K562 (cell line): ENCODE data around the gene TSSK6. TPM values are rescaled to one million over a fixed set of nuclear protein-coding genes. Genes with fewer than 3 reads are reported as not detected.

Experiments used
- ATAC-seq: fragments of 200-7000 bp; cut with Tn5 transposase; 3 replicates; pipeline ENCODE4 v1.9.1; 2020; ENCODE audit warnings: moderate library complexity
- BruUV-seq: library from RNA; stranded (reverse); fragments of 400-500 nt; replicated peaks from 2 replicates; lab custom pipeline; 2021; lab: Mats Ljungman, UMichigan
- CTCF ChIA-PET: fragments of 300-600 bp; formaldehyde crosslinking; extraction: SDS; loops from one replicate; lab custom pipeline; 2021; ENCODE audit warnings: low intra/inter-chr PET ratio; lab: Yijun Ruan, JAX
- POLR2A ChIA-PET: fragments of 300-600, 350-650 bp; sonication (Branson Sonifier 250); formaldehyde crosslinking; extraction: SDS; loops from one replicate; lab custom pipeline; 2021; ENCODE audit warnings: antibody characterized with exemption, inconsistent platforms; lab: Yijun Ruan, JAX
- DNase-seq, 4 experiments: peaks; one replicate each; pipeline versions ENCODE4 v3.0.0 to v3.0.0-alpha.2; 2011 to 2018; ENCODE audit warnings: low spot score in 3 of 4, mixed read lengths in 3 of 4; ENCODE audit errors: extremely low read depth in 1 of 4
- FAIRE-seq: peaks from 2 replicates; lab custom pipeline; 2011; peaks lifted over from hg19 to GRCh38; lab: Jason Lieb, UNC
- H2AFZ ChIP-seq: 2 replicates; pipeline ENCODE4 v1.6.0; 2011; ENCODE audit warnings: low read depth, low read length, control low read depth, inconsistent platforms
- H3K27ac ChIP-seq: fragments of 200-600 bp; 3 replicates; pipeline ENCODE4 v1.8.0; 2011; ENCODE audit warnings: low read depth, mild to moderate bottlenecking, control low read depth, inconsistent platforms, low read length, moderate library complexity, mixed read lengths; ENCODE audit errors: extremely low read depth
- H3K27me3 ChIP-seq, 2 experiments: fragments of 300-600 bp in 1 of 2; 2 replicates in 1 of 2; 3 replicates in 1 of 2; pipeline versions ENCODE4 v1.6.0 to v1.8.0; 2011; ENCODE audit warnings: inconsistent platforms in 2 of 2, low read length in 2 of 2, mild to moderate bottlenecking in 1 of 2, mixed read lengths in 1 of 2, moderate library complexity in 1 of 2; ENCODE audit not compliant: control insufficient read depth in 2 of 2, insufficient read depth in 2 of 2
- H3K36me3 ChIP-seq: fragments of 300-600 bp; 3 replicates; pipeline ENCODE4 v1.8.0; 2011; ENCODE audit warnings: mild to moderate bottlenecking, low read length, inconsistent platforms; ENCODE audit not compliant: control insufficient read depth, insufficient read depth
- H3K4me1 ChIP-seq, 2 experiments: fragments of 200-600 bp in 1 of 2; replicated peaks in 1 of 2; 2 replicates in 1 of 2; 3 replicates in 1 of 2; pipeline versions ENCODE4 v1.5.1 to v1.8.0; 2011; ENCODE audit warnings: inconsistent platforms in 2 of 2, low read length in 2 of 2, mild to moderate bottlenecking in 1 of 2, mixed read lengths in 1 of 2, moderate library complexity in 1 of 2; ENCODE audit not compliant: control insufficient read depth in 2 of 2, insufficient read depth in 2 of 2
- H3K4me2 ChIP-seq: 2 replicates; pipeline ENCODE4 v1.6.1; 2011; ENCODE audit warnings: low read length, control low read depth, inconsistent platforms, mixed read lengths; ENCODE audit not compliant: insufficient read depth
- H3K4me3 ChIP-seq: fragments of 200-600 bp; sonication (generic), shearing (Covaris generic); 2 replicates; pipeline ENCODE4 v1.5.1; 2016; ENCODE audit warnings: control low read depth, inconsistent platforms
- H3K79me2 ChIP-seq: fragments of 200-600 bp; 3 replicates; pipeline ENCODE4 v1.8.0; 2011; ENCODE audit warnings: low read length, inconsistent platforms; ENCODE audit not compliant: control insufficient read depth, insufficient read depth
- H3K9ac ChIP-seq, 2 experiments: 2 replicates each; pipeline versions ENCODE4 v1.6.0 to v1.6.1; 2011; ENCODE audit warnings: low read depth in 2 of 2, low read length in 2 of 2, control low read depth in 1 of 2, inconsistent platforms in 1 of 2, mild to moderate bottlenecking in 1 of 2, mixed read lengths in 1 of 2; ENCODE audit not compliant: insufficient read depth in 1 of 2
- H3K9me1 ChIP-seq: one replicate; pipeline ENCODE4 v1.6.0; 2011; ENCODE audit warnings: inconsistent platforms, mild to moderate bottlenecking, low read length, moderate library complexity; ENCODE audit not compliant: control insufficient read depth, insufficient read depth
- H3K9me3 ChIP-seq: replicated peaks from 2 replicates; pipeline ENCODE4 v1.5.1; 2011; ENCODE audit warnings: low read depth, low read length, inconsistent platforms; ENCODE audit not compliant: control insufficient read depth, insufficient read depth
- H4K20me1 ChIP-seq: replicated peaks from 2 replicates; pipeline ENCODE4 v1.6.1; 2011; ENCODE audit warnings: low read length, inconsistent platforms, mixed read lengths; ENCODE audit not compliant: control insufficient read depth, insufficient read depth
- ELF1 ChIP-seq: fragments of 200-800 bp; sonication (Bioruptor generic); IDR thresholded peaks from 2 replicates; pipeline ENCODE4 v1.6.1; 2016; ENCODE audit warnings: missing genetic modification characterization, missing compliant biosample characterization
- FIP1L1 ChIP-seq: fragments of 200-400 bp; formaldehyde crosslinking; IDR thresholded peaks from 2 replicates; pipeline ENCODE4 v1.6.1; 2018; ENCODE audit warnings: mild to moderate bottlenecking, low read depth, low read length; ENCODE audit not compliant: poor library complexity, severe bottlenecking
- HMGN3 ChIP-seq: IDR thresholded peaks from 2 replicates; pipeline ENCODE4 v1.6.1; 2011; ENCODE audit warnings: borderline replicate concordance, low read depth, mild to moderate bottlenecking, mixed read lengths, low read length; ENCODE audit not compliant: insufficient read length; ENCODE audit errors: extremely low read depth
- LARP7 ChIP-seq: fragments of 450-650 bp; IDR thresholded peaks from 2 replicates; pipeline ENCODE4 v1.6.1; 2016
- NUFIP1 ChIP-seq: fragments of 450-650 bp; IDR thresholded peaks from 2 replicates; pipeline ENCODE4 v1.6.1; 2018; ENCODE audit not compliant: partially characterized antibody
- SLC30A9 ChIP-seq: fragments of 250-450 bp; sonication (Bioruptor Pico); IDR thresholded peaks from 2 replicates; pipeline ENCODE4 v1.8.0; 2022; ENCODE audit warnings: mild to moderate bottlenecking, moderate library complexity
- SMAD2 ChIP-seq: fragments of 150-350 bp; IDR thresholded peaks from 2 replicates; pipeline ENCODE4 v1.6.1; 2014; ENCODE audit warnings: low read depth, mild to moderate bottlenecking, low read length
- ZNF263 ChIP-seq: sonication (generic); formaldehyde crosslinking; IDR thresholded peaks from 2 replicates; pipeline ENCODE4 v1.8.0; 2022; ENCODE audit warnings: mild to moderate bottlenecking, missing genetic modification reagents, borderline replicate concordance
- ZNF695 ChIP-seq: fragments of 450-650 bp; formaldehyde crosslinking; IDR thresholded peaks from 2 replicates; pipeline ENCODE4 v1.4.0; 2020; ENCODE audit warnings: mild to moderate bottlenecking, moderate library complexity
- WGBS: fragments of 100-300 bp; shearing (Covaris generic); methylation state at CpG from one replicate; pipeline ENCODE4 v1.1.6; 2016; ENCODE audit warnings: low coverage, mixed read lengths; ENCODE audit not compliant: insufficient coverage; ENCODE audit errors: missing lambda C conversion rate; 5-methylcytosine and 5-hydroxymethylcytosine counted together
- in situ Hi-C: fragments of 300-500 bp; cut with MboI; formaldehyde crosslinking; loops from 4 replicates; pipeline ENCODE4 v1.15.0; 2018; ENCODE audit warnings: inconsistent platforms, mixed read lengths
- intact Hi-C: fragments of 100-400 bp; cut with micrococcal nuclease; formaldehyde crosslinking; loops from 2 replicates; pipeline ENCODE4 v1.14.2; 2022
- polyA plus RNA-seq, 8 experiments: library from polyadenylated mRNA; depleted of rRNA in 4 of 8; stranded (reverse) in 5 of 8; unstranded in 3 of 8; fragments of >200 nt; fragmentation: Nextera tagmentation in 2 of 8; fragmentation: Illumina TruSeq in 1 of 8; extraction: Ambion mirVana in 2 of 8; extraction: Trizol in 1 of 8; gene quantifications; 2 replicates each; pipeline versions ENCODE4 v1.2.1 to v1.2.3, GENCODE V29; 2011 to 2014; ENCODE audit warnings: inconsistent platforms in 1 of 8, missing spikeins in 1 of 8
- total RNA-seq, 7 experiments: library from RNA; depleted of rRNA in 6 of 7; stranded (reverse); fragments of >200 nt in 6 of 7; fragmentation: Illumina TruSeq in 2 of 7; extraction: Trizol in 2 of 7; gene quantifications; 2 replicates each; pipeline versions ENCODE4 v1.2.1 to v1.2.3, GENCODE V29; 2011 to 2021; ENCODE audit warnings: low replicate concordance in 1 of 7
- TF ChIP-seq, protein P1 (sequence below): sonication (generic); formaldehyde crosslinking; IDR thresholded peaks from 2 replicates; pipeline ENCODE4 v1.5.0; 2020; ENCODE audit warnings: missing genetic modification reagents
- TF ChIP-seq, protein P2 (sequence below): IDR thresholded peaks from 2 replicates; pipeline ENCODE4 v1.6.1; 2016; ENCODE audit warnings: missing genetic modification characterization, missing compliant biosample characterization

Gene TSSK6
- total and polyA plus RNA-seq, 9 of the 15 experiments (the other 6 are each of a cell fraction or from before 2014, with no cell fraction given) = 0.21 to 2.6 (median 1.5) TPM; not detected in 3

DNA sequence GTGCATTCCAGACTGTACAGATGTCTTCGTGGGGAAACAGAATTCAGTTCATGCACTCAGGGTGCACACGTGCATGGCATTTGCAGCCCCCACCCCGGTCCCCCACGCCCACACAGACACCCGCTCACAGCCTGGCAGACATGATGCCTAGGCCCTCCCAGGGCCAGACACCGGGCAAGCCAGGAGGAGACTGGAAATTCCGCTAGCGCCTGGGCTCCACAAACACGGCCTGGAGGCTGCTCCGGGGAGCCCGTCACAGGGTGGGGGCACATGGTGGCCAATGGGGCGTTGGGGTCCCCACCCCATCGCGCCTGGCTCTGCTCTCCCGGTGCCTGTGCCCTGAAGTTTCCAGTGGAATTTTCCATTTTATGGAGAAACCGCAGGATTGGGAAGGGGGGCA lies 26.3 kb upstream of the TSSK6 start:
- peaks cover 2 to 73% of the 10 kb centered on the region in 2 experiments; a peak in 2 of 5 replicates for H3K4me1 ChIP-seq
- DNase-seq (no peak), ATAC-seq (no peak), FAIRE-seq (no peak)
- H3K4me3 ChIP-seq = no peak overlapping the region
- intact Hi-C loops = no loop called here
- H3K27ac ChIP-seq = no peak overlapping the region
- peak overlapping the region in 1 of 2 experiments; percentile 61; a peak in 1 of 4 replicates for H3K9ac ChIP-seq
- no peaks in the 10 kb centered on the region for H3K9me1 ChIP-seq
- no peaks in the 10 kb centered on the region; the same call in 1 of the 2 replicates for H3K9me3 ChIP-seq
- no peaks in the 10 kb centered on the region for H3K79me2 ChIP-seq
- 55% methylated on average over 16 of the region's 16 CpGs for WGBS
- H4K20me1 ChIP-seq = no peaks in the 10 kb centered on the region
- H3K36me3 ChIP-seq = no peaks in the 10 kb centered on the region
- POLR2A ChIA-PET = interaction anchor here (0.6 to 1.0 kb wide), 3 partner anchors 8 to 407 kb away, joined by 4 to 5 read pairs (median 4); partner anchors contain the start of gene YJEFN3
- peak overlapping the region; percentile 38; the same call in 1 of the 2 replicates for H3K4me2 ChIP-seq
- H3K27me3 ChIP-seq = peaks cover 3 to 13% of the 10 kb centered on the region in 2 experiments; a peak in 1 of 5 replicates
- TF ChIP-seq SMAD2 (no peak), HMGN3 (no peak), NUFIP1 (no peak), ZNF263 (CRISPR knock-in tag) (no peak), LARP7 (no peak), FIP1L1 (no peak), ZNF695 (CRISPR knock-in tag) (no peak), ELF1 (no peak), SLC30A9 (CRISPR knock-in tag) (no peak)
- TF ChIP-seq, protein P1, sequence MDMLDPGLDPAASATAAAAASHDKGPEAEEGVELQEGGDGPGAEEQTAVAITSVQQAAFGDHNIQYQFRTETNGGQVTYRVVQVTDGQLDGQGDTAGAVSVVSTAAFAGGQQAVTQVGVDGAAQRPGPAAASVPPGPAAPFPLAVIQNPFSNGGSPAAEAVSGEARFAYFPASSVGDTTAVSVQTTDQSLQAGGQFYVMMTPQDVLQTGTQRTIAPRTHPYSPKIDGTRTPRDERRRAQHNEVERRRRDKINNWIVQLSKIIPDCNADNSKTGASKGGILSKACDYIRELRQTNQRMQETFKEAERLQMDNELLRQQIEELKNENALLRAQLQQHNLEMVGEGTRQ = no peak
- TF ChIP-seq, protein P2, sequence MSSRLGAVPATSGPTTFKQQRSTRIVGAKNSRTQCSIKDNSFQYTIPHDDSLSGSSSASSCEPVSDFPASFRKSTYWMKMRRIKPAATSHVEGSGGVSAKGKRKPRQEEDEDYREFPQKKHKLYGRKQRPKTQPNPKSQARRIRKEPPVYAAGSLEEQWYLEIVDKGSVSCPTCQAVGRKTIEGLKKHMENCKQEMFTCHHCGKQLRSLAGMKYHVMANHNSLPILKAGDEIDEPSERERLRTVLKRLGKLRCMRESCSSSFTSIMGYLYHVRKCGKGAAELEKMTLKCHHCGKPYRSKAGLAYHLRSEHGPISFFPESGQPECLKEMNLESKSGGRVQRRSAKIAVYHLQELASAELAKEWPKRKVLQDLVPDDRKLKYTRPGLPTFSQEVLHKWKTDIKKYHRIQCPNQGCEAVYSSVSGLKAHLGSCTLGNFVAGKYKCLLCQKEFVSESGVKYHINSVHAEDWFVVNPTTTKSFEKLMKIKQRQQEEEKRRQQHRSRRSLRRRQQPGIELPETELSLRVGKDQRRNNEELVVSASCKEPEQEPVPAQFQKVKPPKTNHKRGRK (tag) = no peak
- CTCF ChIA-PET = no interaction called here
- BruUV-seq = no TSS peak
- H2AFZ ChIP-seq = 0 out of 2 replicates have a peak overlapping the region, but pooled peaks have one; percentile 39
- in situ Hi-C loops = loop anchor here (25.0 kb wide), 1 partner anchor 96 kb away; the partner anchor contains the start of genes GMIP and LPAR2
